Tibial artery (tissue), 4 donors: ENCODE results near the gene MSH2.
A peak's percentile ranks its signal among the peaks of the same experiment; 100 is the strongest.
"Not testable (repeated sequence)": the region's sequence is repeated elsewhere in the genome, so short reads cannot be mapped to it uniquely, and the experiment has no call there.

Source experiments
- DNase-seq, 2 donors: peaks; one replicate each; pipeline ENCODE4 v3.0.0-alpha.2; 2019
- H3K27ac ChIP-seq, 2 donors: fragments of 200-600 bp; sonication (generic) in 1 of 2; 1 replicate in 1 of 2; 2 replicates in 1 of 2; pipeline ENCODE4 v1.5.1; 2018 to 2019; ENCODE audit warnings: mild to moderate bottlenecking in 1 of 2
- H3K27me3 ChIP-seq, 2 donors: fragments of 200-600 bp; sonication (generic) in 1 of 2; one replicate each; pipeline versions ENCODE4 v1.5.1 to v1.6.0; 2016 to 2019
- H3K36me3 ChIP-seq, 3 donors: fragments of 200-600 bp; sonication (generic) in 2 of 3; one replicate each; pipeline ENCODE4 v1.5.1; 2016 to 2019; ENCODE audit warnings: mild to moderate bottlenecking in 2 of 3
- H3K4me1 ChIP-seq, 4 donors: fragments of 200-600 bp; sonication (generic) in 2 of 4; 1 replicate in 3 of 4; 2 replicates in 1 of 4; pipeline ENCODE4 v1.5.1; 2016 to 2019
- H3K4me3 ChIP-seq, 2 donors: fragments of 200-600 bp; sonication (generic) in 1 of 2; 1 replicate in 1 of 2; 2 replicates in 1 of 2; pipeline ENCODE4 v1.5.1; 2018 to 2019; ENCODE audit warnings: mild to moderate bottlenecking in 2 of 2
- H3K9me3 ChIP-seq, 3 donors: fragments of 200-600 bp; sonication (generic) in 1 of 3; one replicate each; pipeline ENCODE4 v1.5.1; 2016 to 2019
- CTCF ChIP-seq, 2 experiments: fragments of 200-600 bp in 1 of 2; fragments of 450-650 bp in 1 of 2; IDR thresholded peaks; one replicate each; pipeline ENCODE4 v1.5.1; 2017 to 2019; ENCODE audit warnings: antibody characterized with exemption in 2 of 2, mild to moderate bottlenecking in 1 of 2, moderate library complexity in 1 of 2
- intact Hi-C: fragments of 100-400 bp; cut with DNase I; formaldehyde crosslinking; loops from one replicate; pipeline ENCODE4 v1.15.0; 2023; ENCODE audit warnings: low total_unique reads

Gene MSH2

DNA sequence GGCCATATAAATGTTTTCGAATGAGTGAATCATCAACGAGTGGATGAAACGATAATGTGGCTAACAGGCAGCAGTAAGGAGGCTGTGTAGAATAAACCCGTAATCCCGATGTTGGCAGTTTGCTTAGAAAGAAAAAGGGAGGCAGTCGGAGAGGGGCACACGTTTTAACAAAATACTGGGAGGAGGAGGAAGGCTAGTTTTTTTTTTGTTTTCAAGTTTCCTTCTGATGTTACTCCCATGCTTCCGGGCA is 476 bp upstream of the MSH2 start:
- no peak for DNase-seq
- intact Hi-C loops, result no loop called here
- no peak for TF ChIP-seq CTCF (IDR thresholded peaks at IDR 0.05)
- H3K4me1 ChIP-seq, result peaks cover 0 to 15% (median 12%) of the 10 kb centered on the region in 4 donors
- H3K4me3 ChIP-seq, result peak overlapping the region; percentile 79 to 80
- no peaks in the 10 kb centered on the region for H3K9me3 ChIP-seq
- H3K27me3 ChIP-seq, result no peaks in the 10 kb centered on the region
- peak overlapping the region; percentile 49 to 64 for H3K27ac ChIP-seq
- no peaks in the 10 kb centered on the region for H3K36me3 ChIP-seq

GRCh38 chr2:47403609-47404193 is 745 bp downstream of the MSH2 start:
- no peaks in the 10 kb centered on the region for H3K27me3 ChIP-seq
- no peak for TF ChIP-seq CTCF (IDR thresholded peaks at IDR 0.05)
- H3K4me3 ChIP-seq, result peak overlapping the region; percentile 79 to 80
- no peaks in the 10 kb centered on the region for H3K9me3 ChIP-seq
- peaks cover 0 to 15% (median 12%) of the 10 kb centered on the region in 4 donors for H3K4me1 ChIP-seq
- peak overlapping the region; percentile 49 to 64 for H3K27ac ChIP-seq
- H3K36me3 ChIP-seq, result no peaks in the 10 kb centered on the region
- no peak for DNase-seq
- intact Hi-C loops, result no loop called here

- H3K27ac ChIP-seq, result no peak overlapping the region
- H3K27me3 ChIP-seq, result no peaks in the 10 kb centered on the region
- intact Hi-C loops, result no loop called here
- no peaks in the 10 kb centered on the region for H3K36me3 ChIP-seq
- H3K4me1 ChIP-seq, result peaks cover 0 to 15% (median 12%) of the 10 kb centered on the region in 4 donors
- no peak for TF ChIP-seq CTCF (IDR thresholded peaks at IDR 0.05)
- H3K9me3 ChIP-seq, result no peaks in the 10 kb centered on the region
- no peak overlapping the region for H3K4me3 ChIP-seq
- no peak for DNase-seq
Measured at GRCh38 chr2:47404356-47404755, 1.4 kb downstream of the MSH2 start.

GRCh38 chr2:47405757-47406156 is 2.8 kb downstream of the MSH2 start:
- no peak overlapping the region for H3K27ac ChIP-seq
- H3K4me1 ChIP-seq, result peaks cover 0 to 15% (median 12%) of the 10 kb centered on the region in 4 donors
- no peaks in the 10 kb centered on the region for H3K27me3 ChIP-seq
- peaks cover 0 to under 1% (median 0%) of the 10 kb centered on the region in 3 donors for H3K36me3 ChIP-seq
- DNase-seq, result no peak
- intact Hi-C loops, result no loop called here
- no peak for TF ChIP-seq CTCF (IDR thresholded peaks at IDR 0.05)
- no peak overlapping the region for H3K4me3 ChIP-seq
- no peaks in the 10 kb centered on the region for H3K9me3 ChIP-seq

GRCh38 chr2:47406649-47407330 is 3.8 kb downstream of the MSH2 start:
- H3K9me3 ChIP-seq, H3K36me3 ChIP-seq, H3K27me3 ChIP-seq, H3K4me3 ChIP-seq, DNase-seq, intact Hi-C loops, H3K27ac ChIP-seq: not testable (repeated sequence)
- H3K4me1 ChIP-seq, result peaks cover 0 to 15% (median 12%) of the 10 kb centered on the region in 4 donors

DNA sequence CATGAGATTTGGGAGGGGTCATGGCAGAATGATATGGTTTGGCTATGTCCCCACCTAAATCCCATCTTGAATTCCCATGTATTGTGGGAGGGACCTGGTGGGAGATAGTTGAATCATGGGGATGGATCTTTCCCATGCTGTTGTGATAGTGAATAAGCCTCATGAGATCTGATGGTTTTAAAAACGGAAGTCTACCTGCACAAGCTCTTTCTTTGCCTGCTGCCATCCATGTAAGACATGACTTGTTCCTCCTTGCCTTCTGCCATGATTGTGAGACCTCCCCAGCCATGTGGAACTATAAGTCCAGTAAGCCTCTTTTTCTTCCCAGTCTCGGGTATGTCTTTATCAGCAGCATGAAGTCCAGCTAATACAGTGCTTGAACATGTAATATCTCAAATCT is 5.0 kb downstream of the MSH2 start:
- H3K27ac ChIP-seq, H3K4me1 ChIP-seq, H3K4me3 ChIP-seq, intact Hi-C loops, DNase-seq, H3K27me3 ChIP-seq, H3K9me3 ChIP-seq: not testable (repeated sequence)
- H3K36me3 ChIP-seq, result peaks cover 4 to 21% (median 4%) of the 10 kb centered on the region in 3 donors
